ENCODE data around the gene CIT. TPM values are rescaled to one million over a fixed set of nuclear protein-coding genes. Genes with fewer than 3 reads are reported as not detected.
"Not testable (repeated sequence)": the region's sequence is repeated elsewhere in the genome, so short reads cannot be mapped to it uniquely, and the experiment has no call there.

Gene CIT
- total RNA-seq, 2 experiments from 2014 or later, result 87.0 to 97.8 TPM

DNA sequence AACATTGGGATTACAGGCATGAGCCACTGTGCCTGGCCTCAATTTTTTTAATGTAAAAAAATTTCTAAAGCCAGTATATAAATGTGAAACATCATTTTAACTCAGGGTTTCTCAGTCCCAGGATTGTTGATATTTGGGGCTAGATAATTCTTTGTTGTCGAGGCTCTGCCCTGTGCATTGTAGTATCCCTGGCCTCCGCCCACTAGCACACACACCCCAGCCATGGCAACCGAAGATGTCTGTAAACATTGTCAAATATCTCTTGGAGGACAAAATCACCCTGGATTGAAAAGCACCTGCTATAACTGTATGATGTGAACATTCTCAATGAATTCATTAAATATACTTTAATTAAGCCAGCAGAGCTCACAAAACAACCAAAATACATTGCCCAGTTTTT is 8.4 kb upstream of the CIT start:
- POLR2A ChIA-PET, result no interaction called here
- DNase-seq (no peak), ATAC-seq (ENCODE audit: low read depth) (no peak)
- H3K27ac Mint-ChIP-seq, result no peak overlapping the region
- no peaks in the 10 kb centered on the region for H3K9me3 Mint-ChIP-seq
- no peak overlapping the region for H3K4me3 Mint-ChIP-seq
- no peaks in the 10 kb centered on the region for H3K36me3 Mint-ChIP-seq
- peaks cover 43% of the 10 kb centered on the region for H3K27me3 Mint-ChIP-seq
- no peaks in the 10 kb centered on the region for H3K4me1 Mint-ChIP-seq

DNA sequence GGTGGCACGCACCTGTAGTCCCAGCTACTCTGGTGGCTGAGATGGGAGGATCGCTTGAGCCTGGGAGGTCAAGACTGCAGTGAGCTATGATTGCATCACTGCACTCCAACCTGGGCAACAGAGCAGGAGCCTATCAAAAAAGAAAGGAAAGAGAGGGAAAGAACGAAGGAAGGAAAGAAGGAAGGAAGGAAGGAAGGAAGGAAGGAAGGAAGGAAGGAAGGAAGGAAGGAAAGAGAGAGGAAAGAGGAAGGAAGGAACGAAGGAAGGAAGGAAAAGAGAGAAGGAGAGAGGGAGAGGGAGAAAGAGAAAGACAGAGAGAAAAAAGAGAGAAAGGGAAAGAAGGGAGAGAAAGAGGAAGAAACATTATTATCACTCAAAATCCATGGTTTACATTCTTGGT is 6.7 kb upstream of the CIT start:
- H3K4me1 Mint-ChIP-seq; POLR2A ChIA-PET; H3K9me3 Mint-ChIP-seq; DNase-seq; H3K4me3 Mint-ChIP-seq; ATAC-seq (ENCODE audit: low read depth); H3K27ac Mint-ChIP-seq; H3K36me3 Mint-ChIP-seq: not testable (repeated sequence)
- peaks cover 48% of the 10 kb centered on the region for H3K27me3 Mint-ChIP-seq

DNA sequence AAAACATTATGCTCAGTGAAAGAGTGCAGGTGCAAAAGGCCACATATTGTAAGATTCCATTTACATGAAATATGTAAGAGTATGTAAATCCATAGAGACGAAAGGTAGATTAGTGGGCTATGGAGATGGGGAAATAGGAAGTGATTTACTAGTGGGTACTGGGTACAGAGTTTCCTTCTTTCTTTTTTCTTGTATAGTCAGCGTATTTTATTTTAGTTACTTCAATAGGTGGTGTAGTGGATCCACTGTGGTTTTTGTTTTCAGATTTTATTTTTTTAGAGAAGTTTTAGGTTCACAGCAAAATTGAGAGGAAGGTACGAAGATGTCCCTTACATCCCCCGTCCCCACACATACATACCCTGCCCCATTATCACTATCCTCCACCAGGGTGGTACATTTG is 6.1 kb upstream of the CIT start:
- Mint-ChIP-seq H3K9me3 (no peaks in the 10 kb centered on the region), H3K4me3 (no peak overlapping the region), H3K4me1 (no peaks in the 10 kb centered on the region), H3K27ac (no peak overlapping the region), H3K36me3 (no peaks in the 10 kb centered on the region), H3K27me3 (peaks cover 45% of the 10 kb centered on the region)
- no peak for DNase-seq
- POLR2A ChIA-PET, result no interaction called here
- ATAC-seq (ENCODE audit: low read depth), result no peak

DNA sequence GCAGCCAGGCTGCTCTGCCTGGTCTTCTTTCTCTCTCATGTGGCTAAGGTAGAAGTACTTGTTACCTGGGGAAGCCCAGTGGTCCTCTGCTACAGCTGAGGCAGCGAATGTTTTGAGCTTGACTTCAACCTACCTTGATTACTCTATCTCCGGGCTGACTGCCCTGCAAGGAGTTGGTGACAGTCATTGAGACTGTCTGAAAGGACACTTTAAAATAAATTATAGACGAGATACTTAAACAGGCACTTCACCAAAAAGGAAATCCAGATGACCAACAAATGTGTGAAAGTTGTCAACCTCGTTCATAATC is 474 bp upstream of the CIT start:
- peaks cover 11% of the 10 kb centered on the region for H3K36me3 Mint-ChIP-seq

DNA sequence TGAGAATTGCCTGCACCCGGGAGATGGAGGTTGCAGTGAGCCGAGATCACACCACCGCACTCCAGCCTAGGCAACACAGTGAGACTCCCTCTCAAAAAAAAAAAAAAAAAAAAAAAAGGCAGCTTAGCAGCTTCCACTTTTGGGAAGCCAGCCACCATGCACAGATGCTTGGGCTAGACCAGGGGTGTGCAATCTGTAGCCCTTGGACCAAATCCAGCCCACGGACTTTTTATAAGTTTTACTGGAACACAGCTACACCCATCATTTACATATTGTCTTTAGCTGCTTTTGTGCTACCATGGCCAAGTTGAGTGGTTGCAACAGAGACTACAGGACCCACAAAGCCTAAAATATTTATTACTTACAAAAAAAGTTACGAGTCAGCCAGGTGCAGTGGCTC is 6.7 kb downstream of the CIT start:
- POLR2A ChIA-PET, result interaction anchor here (0.6 to 1.3 kb wide), 3 partner anchors 10 to 421 kb away, joined by 3 read pairs; no protein-coding TSS in a partner anchor
- Mint-ChIP-seq H3K36me3 (peaks cover 28% of the 10 kb centered on the region), H3K4me1 (peaks cover 15% of the 10 kb centered on the region), H3K4me3 (no peak overlapping the region), H3K27me3 (no peaks in the 10 kb centered on the region), H3K9me3 (no peaks in the 10 kb centered on the region), H3K27ac (no peak overlapping the region)
- ATAC-seq (ENCODE audit: low read depth) (no peak), DNase-seq (no peak)

More for the DNA sequence above, 474 bp upstream of the CIT start:
- no peaks in the 10 kb centered on the region for H3K9me3 Mint-ChIP-seq
- H3K27ac Mint-ChIP-seq, result peak overlapping the region; percentile 71
- POLR2A ChIA-PET, result interaction anchor here (1.0 kb wide), 1 partner anchor 414 kb away, joined by 3 read pairs; the partner anchor contains the start of gene RNU4-2
- H3K4me3 Mint-ChIP-seq, result peak overlapping the region; percentile 96
- ATAC-seq (ENCODE audit: low read depth) (no peak), DNase-seq (no peak)
- H3K4me1 Mint-ChIP-seq, result peaks cover 26% of the 10 kb centered on the region
- peaks cover 24% of the 10 kb centered on the region for H3K27me3 Mint-ChIP-seq

DNA sequence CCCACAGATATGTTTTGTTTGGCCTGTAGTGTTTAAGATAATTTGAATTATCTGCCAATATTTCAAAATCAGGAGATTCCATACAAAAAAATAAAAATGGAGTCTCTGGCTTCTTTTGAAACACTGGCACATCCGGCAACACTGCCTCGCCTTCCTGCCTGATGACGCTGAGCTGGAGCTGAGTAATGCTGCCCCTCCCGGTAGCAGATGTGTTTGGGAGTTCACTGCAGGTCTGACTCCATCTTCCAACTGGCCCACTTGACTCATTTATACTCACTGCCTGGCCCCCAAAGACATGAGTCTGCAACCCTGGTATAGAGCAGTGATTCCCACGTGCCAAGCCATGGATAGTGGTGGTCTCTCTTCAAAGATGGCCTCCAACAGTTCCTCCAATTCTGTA is 7.4 kb downstream of the CIT start:
- Mint-ChIP-seq H3K4me1 (peaks cover 9% of the 10 kb centered on the region), H3K4me3 (no peak overlapping the region), H3K27me3 (no peaks in the 10 kb centered on the region), H3K36me3 (peaks cover 35% of the 10 kb centered on the region), H3K27ac (no peak overlapping the region), H3K9me3 (no peaks in the 10 kb centered on the region)
- POLR2A ChIA-PET, result interaction anchor here (0.7 kb wide), 1 partner anchor 17 kb away, joined by 3 read pairs; no protein-coding TSS in a partner anchor
- ATAC-seq (ENCODE audit: low read depth) (no peak), DNase-seq (no peak)

DNA sequence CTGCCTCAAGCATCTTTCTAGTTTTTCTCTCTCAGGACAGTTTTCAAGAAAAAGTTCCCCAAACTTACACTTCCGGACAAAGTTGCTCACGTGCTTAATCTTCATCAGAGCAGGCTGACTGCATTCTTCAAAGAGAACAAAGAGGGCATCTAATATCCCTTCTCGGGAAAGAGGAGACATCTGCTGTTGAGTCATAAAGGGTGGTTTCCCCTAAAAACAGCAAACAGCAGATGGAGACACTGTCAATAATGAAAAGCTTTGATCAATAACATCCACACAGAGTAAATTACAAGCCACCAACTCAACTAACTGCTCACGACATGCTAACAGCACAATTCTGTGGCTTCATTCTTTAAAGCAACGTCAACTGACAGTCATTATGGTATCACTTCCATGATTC is 8.1 kb downstream of the CIT start:
- H3K36me3 Mint-ChIP-seq, result peaks cover 40% of the 10 kb centered on the region
- ATAC-seq (ENCODE audit: low read depth), result no peak
- POLR2A ChIA-PET, result no interaction called here
- H3K9me3 Mint-ChIP-seq, result no peaks in the 10 kb centered on the region
- no peak for DNase-seq
- no peak overlapping the region for H3K27ac Mint-ChIP-seq
- no peaks in the 10 kb centered on the region for H3K27me3 Mint-ChIP-seq
- no peak overlapping the region for H3K4me3 Mint-ChIP-seq
- H3K4me1 Mint-ChIP-seq, result peaks cover 7% of the 10 kb centered on the region

DNA sequence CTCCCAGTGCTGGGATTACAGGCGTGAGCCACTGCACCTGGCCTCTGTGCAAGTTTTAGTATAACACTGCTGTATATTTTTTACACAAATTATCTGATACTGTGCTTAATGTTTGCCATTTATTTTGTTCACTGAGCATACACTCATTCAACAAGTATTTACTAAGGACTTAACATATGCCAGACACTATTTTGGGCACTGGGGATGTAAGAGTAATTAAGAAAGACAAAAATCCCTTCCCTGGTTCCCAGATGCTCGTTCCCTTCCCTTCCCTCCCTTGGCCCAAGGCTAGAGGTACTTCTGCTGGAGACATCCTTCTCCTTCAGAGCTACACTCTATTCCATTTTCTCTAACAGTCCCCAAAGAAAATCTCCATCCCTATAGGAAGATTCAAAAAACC is 12.5 kb downstream of the CIT start:
- Mint-ChIP-seq H3K27ac (no peak overlapping the region), H3K27me3 (no peaks in the 10 kb centered on the region), H3K4me3 (no peak overlapping the region), H3K4me1 (no peaks in the 10 kb centered on the region), H3K9me3 (no peaks in the 10 kb centered on the region), H3K36me3 (peaks cover 40% of the 10 kb centered on the region)
- POLR2A ChIA-PET, result interaction anchor here (1.1 kb wide), 1 partner anchor 12 kb away, joined by 3 read pairs; the partner anchor contains the start of gene CIT
- ATAC-seq (ENCODE audit: low read depth), result no peak
- DNase-seq, result no peak

DNA sequence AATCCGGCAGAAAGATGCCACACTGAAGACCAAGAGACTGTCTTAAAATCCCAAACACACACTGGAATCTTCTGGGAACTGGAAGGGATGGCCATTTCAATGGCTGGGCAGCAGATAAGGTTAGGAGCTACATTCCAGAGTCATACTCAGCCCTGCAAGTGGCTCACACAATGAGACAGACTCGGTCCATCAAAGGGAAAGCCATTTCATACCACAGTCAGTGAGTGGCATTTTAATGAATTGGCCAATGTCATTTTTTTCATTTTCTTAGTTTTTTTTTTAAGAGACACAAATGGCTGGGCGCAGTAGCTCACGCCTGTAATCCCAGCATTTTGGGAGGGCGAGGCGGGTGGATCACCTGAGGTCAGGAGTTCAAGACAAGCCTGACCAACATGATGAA is 17.9 kb downstream of the CIT start:
- Mint-ChIP-seq H3K4me1 (peaks cover 16% of the 10 kb centered on the region), H3K36me3 (peaks cover 45% of the 10 kb centered on the region), H3K27ac (no peak overlapping the region), H3K27me3 (no peaks in the 10 kb centered on the region), H3K4me3 (no peak overlapping the region), H3K9me3 (no peaks in the 10 kb centered on the region)
- POLR2A ChIA-PET, result no interaction called here
- no peak for DNase-seq
- ATAC-seq (ENCODE audit: low read depth), result no peak

DNA sequence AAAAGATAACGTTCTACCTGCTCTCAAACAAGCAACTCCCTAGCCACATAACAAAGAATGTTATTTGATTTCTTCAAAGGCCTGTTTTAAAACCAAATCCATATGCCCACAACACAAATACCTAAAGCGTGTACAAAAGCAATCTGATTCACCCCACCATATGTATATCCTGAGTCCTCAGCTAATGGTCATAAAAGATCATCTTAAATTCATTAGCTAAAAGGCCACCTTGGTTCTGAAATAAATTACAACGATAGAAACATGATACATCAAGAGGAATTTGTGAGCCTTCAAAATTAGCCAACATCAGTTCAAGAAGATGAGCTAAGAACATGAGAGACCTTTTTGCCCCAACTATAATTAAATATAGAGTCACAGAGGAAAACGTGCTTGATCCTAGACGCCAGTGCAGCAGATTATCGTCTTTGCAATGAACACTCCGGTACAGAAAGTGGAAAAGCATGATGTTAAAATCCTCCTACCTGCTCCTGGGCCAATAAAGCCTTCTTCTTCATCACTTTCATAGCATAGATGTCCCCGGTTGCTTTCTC is 20.0 kb downstream of the CIT start:
- Mint-ChIP-seq H3K4me1 (peaks cover 16% of the 10 kb centered on the region), H3K36me3 (peaks cover 43% of the 10 kb centered on the region), H3K4me3 (no peak overlapping the region), H3K27ac (no peak overlapping the region), H3K9me3 (no peaks in the 10 kb centered on the region), H3K27me3 (no peaks in the 10 kb centered on the region)
- POLR2A ChIA-PET, result no interaction called here
- no peak for DNase-seq
- ATAC-seq (ENCODE audit: low read depth), result no peak

DNA sequence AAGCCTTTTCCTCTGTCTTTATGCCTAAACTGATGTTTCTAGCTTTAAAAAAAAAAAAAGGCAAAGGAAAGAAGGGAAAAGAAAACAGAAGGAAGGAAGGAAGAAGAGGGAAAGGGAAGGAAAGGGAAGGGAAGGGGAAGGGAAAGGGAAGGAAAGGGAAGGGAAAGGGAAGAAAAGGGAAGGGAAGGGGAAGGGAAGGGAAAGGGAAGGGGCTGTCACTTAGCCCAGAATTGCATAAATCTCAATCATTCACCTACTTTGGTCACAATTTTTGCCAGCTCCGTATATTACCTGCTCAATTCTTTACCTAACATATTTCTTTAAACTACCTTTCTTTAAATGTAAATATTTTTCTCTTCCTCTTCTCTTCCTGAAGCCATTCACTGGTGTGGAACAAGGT is 26.8 kb downstream of the CIT start:
- peaks cover 3% of the 10 kb centered on the region for H3K4me1 Mint-ChIP-seq
- H3K9me3 Mint-ChIP-seq, result no peaks in the 10 kb centered on the region
- DNase-seq, result no peak
- no peak overlapping the region for H3K27ac Mint-ChIP-seq
- no peak overlapping the region for H3K4me3 Mint-ChIP-seq
- no peaks in the 10 kb centered on the region for H3K27me3 Mint-ChIP-seq
- POLR2A ChIA-PET, result interaction anchor here (0.7 kb wide), 1 partner anchor 56 kb away, joined by 4 read pairs; no protein-coding TSS in a partner anchor
- no peak for ATAC-seq (ENCODE audit: low read depth)
- peaks cover 42% of the 10 kb centered on the region for H3K36me3 Mint-ChIP-seq

DNA sequence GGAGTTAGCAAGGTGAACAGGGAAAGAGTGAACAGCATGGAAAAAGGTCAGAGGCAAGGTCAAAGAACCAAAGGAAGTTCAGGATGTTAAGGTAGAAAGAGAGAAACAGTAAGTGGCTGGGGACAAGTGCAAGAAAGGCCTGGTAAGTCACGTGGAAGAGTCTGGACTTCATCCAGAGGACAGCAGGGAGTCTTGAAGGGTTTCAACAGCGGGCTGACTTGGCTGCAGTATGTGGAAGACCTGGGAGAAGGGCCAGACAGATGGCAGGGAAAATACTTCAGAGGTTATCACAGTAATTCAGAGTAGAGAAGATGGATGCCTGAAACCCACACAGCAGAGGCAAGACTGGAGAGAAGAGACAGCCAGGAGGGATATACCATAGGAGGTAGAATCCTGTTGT is 34.0 kb downstream of the CIT start:
- POLR2A ChIA-PET, result no interaction called here
- H3K36me3 Mint-ChIP-seq, result peaks cover 81% of the 10 kb centered on the region
- no peak for DNase-seq
- ATAC-seq (ENCODE audit: low read depth), result no peak
- no peak overlapping the region for H3K27ac Mint-ChIP-seq
- no peaks in the 10 kb centered on the region for H3K27me3 Mint-ChIP-seq
- peaks cover 5% of the 10 kb centered on the region for H3K4me1 Mint-ChIP-seq
- peaks cover 11% of the 10 kb centered on the region for H3K9me3 Mint-ChIP-seq
- no peak overlapping the region for H3K4me3 Mint-ChIP-seq

DNA sequence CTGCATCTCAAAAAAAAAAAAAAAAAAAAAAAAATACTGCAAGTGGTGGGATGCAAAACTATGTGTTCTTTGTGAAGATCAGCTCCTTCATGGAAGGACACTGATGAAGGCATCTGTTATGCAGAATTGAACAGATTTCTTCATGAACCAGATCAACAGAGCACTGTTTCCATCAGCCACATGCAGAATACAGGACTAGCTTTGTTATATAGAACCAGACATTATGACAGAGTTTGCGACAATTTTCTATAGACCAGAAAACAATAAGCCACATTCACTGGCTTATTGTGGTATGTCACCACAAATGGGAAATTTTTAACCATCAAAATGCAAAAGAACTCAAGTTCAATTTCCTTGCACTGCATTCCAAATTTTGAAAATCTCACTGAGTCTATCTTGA is 34.7 kb downstream of the CIT start:
- ATAC-seq (ENCODE audit: low read depth), result no peak
- POLR2A ChIA-PET, result no interaction called here
- Mint-ChIP-seq H3K27me3 (no peaks in the 10 kb centered on the region), H3K36me3 (peaks cover 76% of the 10 kb centered on the region), H3K4me3 (no peak overlapping the region), H3K9me3 (peaks cover 11% of the 10 kb centered on the region), H3K4me1 (peaks cover 5% of the 10 kb centered on the region), H3K27ac (no peak overlapping the region)
- DNase-seq, result no peak

DNA sequence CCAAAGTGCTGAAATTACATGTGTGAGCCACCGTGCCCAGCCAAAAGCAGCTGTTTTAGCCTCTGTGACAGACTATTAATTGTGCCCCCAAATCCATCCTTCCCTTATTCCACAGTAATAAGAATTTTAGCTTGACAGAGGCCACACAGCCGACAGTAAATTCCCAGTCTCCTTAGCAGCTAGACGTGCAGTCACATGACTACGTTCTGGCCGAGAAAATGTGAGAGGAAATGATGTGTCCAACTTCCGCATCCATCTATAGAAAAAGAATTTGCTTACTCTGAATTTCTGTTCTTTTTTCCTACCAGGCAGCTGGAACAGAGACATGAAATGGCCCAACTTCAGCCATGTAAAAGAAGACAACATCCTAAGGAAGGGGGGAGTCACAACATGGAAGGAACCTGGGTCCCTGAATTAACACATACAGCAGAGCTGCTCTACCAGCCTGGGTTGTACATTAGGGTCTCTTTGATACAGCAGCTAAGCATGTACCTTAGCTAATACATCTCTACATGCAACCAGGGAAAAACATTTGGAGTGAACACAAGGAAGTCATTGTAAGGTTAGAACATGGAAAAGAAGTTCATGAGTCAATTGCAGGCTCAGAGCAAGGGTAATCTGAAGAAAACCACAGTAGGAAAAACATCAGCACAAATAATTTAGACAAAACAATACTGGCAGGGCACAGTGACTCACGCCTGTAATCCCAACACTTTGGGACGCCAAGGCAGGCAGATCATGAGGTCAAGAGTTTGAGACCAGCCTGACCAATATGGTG is 35.5 kb downstream of the CIT start:
- H3K4me3 Mint-ChIP-seq, result no peak overlapping the region
- ATAC-seq (ENCODE audit: low read depth) (no peak), DNase-seq (no peak)
- no peaks in the 10 kb centered on the region for H3K27me3 Mint-ChIP-seq
- peaks cover 5% of the 10 kb centered on the region for H3K4me1 Mint-ChIP-seq
- no peak overlapping the region for H3K27ac Mint-ChIP-seq
- POLR2A ChIA-PET, result no interaction called here
- peaks cover 11% of the 10 kb centered on the region for H3K9me3 Mint-ChIP-seq
- H3K36me3 Mint-ChIP-seq, result peaks cover 77% of the 10 kb centered on the region
